Common myeloid progenitor, CD34-positive (primary cell): ENCODE data around the gene FUT7.

ENCODE experiments used
- CTCF ChIA-PET: fragments of 350-600 bp; sonication (Branson Sonifier 250); formaldehyde crosslinking; loops from one replicate; lab custom pipeline; 2021; ENCODE audit warnings: antibody characterized with exemption; lab: Charles Lee
- POLR2A ChIA-PET: fragments of 350-600 bp; sonication (Branson Sonifier 250); formaldehyde crosslinking; loops from one replicate; lab custom pipeline; 2021; ENCODE audit warnings: antibody characterized with exemption; lab: Charles Lee
- DNase-seq, 3 donors: peaks; one replicate each; pipeline versions ENCODE4 v3.0.0 to v3.0.0-alpha.2; 2013
- H3K27ac ChIP-seq, 2 experiments: 1 replicate in 1 of 2; 2 replicates in 1 of 2; pipeline ENCODE4 v1.7.0; 2013; ENCODE audit warnings: inconsistent platforms in 2 of 2, low read length in 2 of 2, mild to moderate bottlenecking in 2 of 2, low read depth in 1 of 2, moderate library complexity in 1 of 2; ENCODE audit not compliant: severe bottlenecking in 2 of 2, insufficient read depth in 1 of 2, poor library complexity in 1 of 2
- H3K27me3 ChIP-seq, 5 experiments: replicated peaks in 2 of 5; 1 replicate in 3 of 5; 2 replicates in 2 of 5; pipeline versions ENCODE4 v1.6.1 to v1.7.0; 2013; ENCODE audit warnings: low read length in 4 of 5, mild to moderate bottlenecking in 2 of 5, moderate library complexity in 2 of 5, inconsistent platforms in 1 of 5; ENCODE audit not compliant: insufficient read depth in 5 of 5, control insufficient read depth in 4 of 5
- H3K36me3 ChIP-seq, 4 experiments: 1 replicate in 2 of 4; 2 replicates in 2 of 4; pipeline versions ENCODE4 v1.6.1 to v1.7.0; 2013; ENCODE audit warnings: low read length in 3 of 4, control low read depth in 1 of 4, mild to moderate bottlenecking in 1 of 4; ENCODE audit not compliant: control insufficient read depth in 4 of 4, insufficient read depth in 4 of 4
- H3K4me1 ChIP-seq, 4 experiments: 1 replicate in 3 of 4; 2 replicates in 1 of 4; pipeline versions ENCODE4 v1.6.1 to v1.7.1; 2013; ENCODE audit warnings: low read length in 3 of 4, mild to moderate bottlenecking in 3 of 4, control low read depth in 1 of 4, inconsistent platforms in 1 of 4, moderate library complexity in 1 of 4; ENCODE audit not compliant: control insufficient read depth in 4 of 4, insufficient read depth in 4 of 4; ENCODE audit errors: control extremely low read depth in 1 of 4
- H3K4me3 ChIP-seq, 7 experiments: 1 replicate in 4 of 7; 2 replicates in 3 of 7; pipeline versions ENCODE4 v1.5.1 to v1.7.0; 2013; ENCODE audit warnings: mild to moderate bottlenecking in 7 of 7, low read length in 6 of 7, moderate library complexity in 6 of 7, inconsistent platforms in 2 of 7, low read depth in 2 of 7, control low read depth in 1 of 7; ENCODE audit not compliant: insufficient read depth in 4 of 7, control insufficient read depth in 1 of 7; ENCODE audit errors: extremely low read depth in 1 of 7
- H3K9me3 ChIP-seq, 5 experiments: 1 replicate in 4 of 5; 2 replicates in 1 of 5; pipeline versions ENCODE4 v1.6.1 to v1.7.1; 2013; ENCODE audit warnings: low read length in 4 of 5, mild to moderate bottlenecking in 2 of 5, inconsistent platforms in 1 of 5, low read depth in 1 of 5, moderate library complexity in 1 of 5; ENCODE audit not compliant: control insufficient read depth in 4 of 5, insufficient read depth in 2 of 5; ENCODE audit errors: control extremely low read depth in 1 of 5
- WGBS: methylation state at CpG from one replicate; pipeline ENCODE4 v1.1.5; 2013; ENCODE audit not compliant: insufficient coverage; 5-methylcytosine and 5-hydroxymethylcytosine counted together

Gene FUT7

GRCh38 chr9:137014776-137015539, 16.9 kb downstream of the FUT7 start:
- POLR2A ChIA-PET: no interaction called here
- 97% methylated on average over 36 of the region's 36 CpGs for WGBS
- CTCF ChIA-PET: interaction anchor here (1.1 to 2.0 kb wide), 3 partner anchors 9 to 67 kb away, joined by 3 to 7 read pairs (median 3); no protein-coding TSS in a partner anchor
- peaks cover 2 to 86% (median 49%) of the 10 kb centered on the region in 4 experiments for H3K36me3 ChIP-seq
- no peak overlapping the region for H3K27ac ChIP-seq
- H3K9me3 ChIP-seq: no peaks in the 10 kb centered on the region
- H3K4me1 ChIP-seq: peaks cover 0 to 3% (median 0%) of the 10 kb centered on the region in 4 experiments
- no peak overlapping the region for H3K4me3 ChIP-seq
- H3K27me3 ChIP-seq: no peaks in the 10 kb centered on the region
- no peak for DNase-seq

GRCh38 chr9:137014166-137014565, 17.7 kb downstream of the FUT7 start:
- H3K4me1 ChIP-seq: peaks cover 0 to 3% (median 0%) of the 10 kb centered on the region in 4 experiments
- WGBS: 93% methylated on average over 23 of the region's 23 CpGs
- no peaks in the 10 kb centered on the region for H3K9me3 ChIP-seq
- DNase-seq: no peak
- H3K36me3 ChIP-seq: peaks cover 2 to 84% (median 49%) of the 10 kb centered on the region in 4 experiments
- ChIA-PET POLR2A (no interaction called here), CTCF (interaction anchor here (1.4 to 2.0 kb wide), 2 partner anchors 8 to 15 kb away, joined by 3 to 7 read pairs; no protein-coding TSS in a partner anchor)
- no peaks in the 10 kb centered on the region for H3K27me3 ChIP-seq
- no peak overlapping the region for H3K27ac ChIP-seq
- no peak overlapping the region for H3K4me3 ChIP-seq

- Histone ChIP-seq H3K4me1 (peaks cover 0 to under 1% (median 0%) of the 10 kb centered on the region in 4 experiments), H3K4me3 (no peak overlapping the region), H3K36me3 (peaks cover 2 to 79% (median 43%) of the 10 kb centered on the region in 4 experiments), H3K27me3 (no peaks in the 10 kb centered on the region), H3K9me3 (no peaks in the 10 kb centered on the region), H3K27ac (no peak overlapping the region)
- CTCF ChIA-PET: interaction anchor here (2.0 kb wide), 1 partner anchor 16 kb away, joined by 7 read pairs; no protein-coding TSS in a partner anchor
- no peak for DNase-seq
- POLR2A ChIA-PET: no interaction called here
- 98% methylated on average over 9 of the region's 20 CpGs for WGBS
Observed at GRCh38 chr9:137013571-137013940, 18.3 kb downstream of the FUT7 start.

- peaks cover 2 to 84% (median 44%) of the 10 kb centered on the region in 4 experiments for H3K36me3 ChIP-seq
- H3K4me3 ChIP-seq: no peak overlapping the region
- H3K4me1 ChIP-seq: no peaks in the 10 kb centered on the region
- no peaks in the 10 kb centered on the region for H3K27me3 ChIP-seq
- no peaks in the 10 kb centered on the region for H3K9me3 ChIP-seq
- POLR2A ChIA-PET: no interaction called here
- H3K27ac ChIP-seq: no peak overlapping the region
- WGBS: 93% methylated on average over 50 of the region's 67 CpGs
- CTCF ChIA-PET: interaction anchor here (2.0 kb wide), 1 partner anchor 17 kb away, joined by 7 read pairs; no protein-coding TSS in a partner anchor
- no peak for DNase-seq
Observed at GRCh38 chr9:137012694-137013570, 19.0 kb downstream of the FUT7 start.

GRCh38 chr9:137011907-137012675, 19.8 kb downstream of the FUT7 start:
- H3K4me3 ChIP-seq: no peak overlapping the region
- DNase-seq: no peak
- peaks cover 0 to 82% (median 41%) of the 10 kb centered on the region in 4 experiments for H3K36me3 ChIP-seq
- H3K4me1 ChIP-seq: no peaks in the 10 kb centered on the region
- H3K9me3 ChIP-seq: no peaks in the 10 kb centered on the region
- WGBS: 99% methylated on average over 20 of the region's 39 CpGs
- no peaks in the 10 kb centered on the region for H3K27me3 ChIP-seq
- ChIA-PET CTCF (interaction anchor here (0.9 kb wide), 1 partner anchor 13 kb away, joined by 4 read pairs; no protein-coding TSS in a partner anchor), POLR2A (no interaction called here)
- H3K27ac ChIP-seq: no peak overlapping the region

GRCh38 chr9:137011156-137011555, 20.7 kb downstream of the FUT7 start:
- H3K4me3 ChIP-seq: no peak overlapping the region
- no peak for DNase-seq
- H3K4me1 ChIP-seq: peaks cover 0 to 9% (median 9%) of the 10 kb centered on the region in 4 experiments
- H3K36me3 ChIP-seq: peaks cover 0 to 73% (median 35%) of the 10 kb centered on the region in 4 experiments
- WGBS: 96% methylated on average over 18 of the region's 24 CpGs
- CTCF ChIA-PET: no interaction called here
- H3K27ac ChIP-seq: no peak overlapping the region
- POLR2A ChIA-PET: interaction anchor here (0.5 kb wide), 1 partner anchor 220 kb away, joined by 3 read pairs; no protein-coding TSS in a partner anchor
- no peaks in the 10 kb centered on the region for H3K9me3 ChIP-seq
- H3K27me3 ChIP-seq: no peaks in the 10 kb centered on the region
